CD1c-positive myeloid dendritic cell (primary cell): Measurements from ENCODE around the gene ATP6V0E1.
"Not testable (repeated sequence)": the region's sequence is repeated elsewhere in the genome, so short reads cannot be mapped to it uniquely, and the experiment has no call there.

Experiments
- DNase-seq: peaks from one replicate; pipeline ENCODE4 v3.0.0-alpha.2; 2016; ENCODE audit errors: extremely low spot score

The ATP6V0E1 gene

DNA sequence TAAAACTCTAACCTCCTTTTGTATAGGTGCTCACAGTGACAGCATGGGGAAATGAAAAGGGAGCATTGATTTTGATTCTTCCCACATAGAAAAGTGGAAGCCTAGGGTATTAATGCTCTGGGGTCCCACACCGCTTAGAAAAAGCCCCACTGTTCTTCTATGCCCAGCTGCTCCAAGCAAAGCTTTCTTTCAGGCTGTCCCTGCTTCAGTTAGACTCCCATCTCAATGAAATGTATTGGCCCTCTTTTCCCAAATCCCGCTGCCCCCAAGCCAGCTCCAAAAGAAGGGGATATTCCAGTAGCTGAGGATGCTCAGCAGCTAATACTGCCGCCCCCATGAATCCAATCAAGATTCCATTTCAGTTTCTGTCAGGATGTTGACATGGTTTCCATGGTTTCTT, 55.6 kb downstream of the ATP6V0E1 start:
- no peak for DNase-seq

DNA sequence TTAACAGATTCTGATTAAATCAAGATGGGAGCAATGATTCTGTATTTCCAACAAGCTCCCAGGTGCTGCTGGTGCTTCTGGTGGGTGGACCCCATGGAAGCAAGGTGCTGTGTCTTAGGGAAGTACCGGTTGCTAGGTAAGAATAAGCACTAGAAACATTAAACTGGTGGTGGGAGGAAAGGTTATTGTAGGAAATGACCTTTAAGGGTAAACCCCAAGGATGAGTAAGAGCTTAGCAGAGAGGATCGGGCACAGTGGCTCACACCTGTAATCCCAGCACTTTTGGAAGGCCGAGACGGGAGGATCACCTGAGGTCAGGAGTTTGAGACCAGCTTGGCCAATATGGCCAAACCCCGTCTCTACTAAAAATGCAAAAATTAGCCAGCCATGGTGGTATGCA, 56.4 kb downstream of the ATP6V0E1 start:
- DNase-seq: no peak

DNA sequence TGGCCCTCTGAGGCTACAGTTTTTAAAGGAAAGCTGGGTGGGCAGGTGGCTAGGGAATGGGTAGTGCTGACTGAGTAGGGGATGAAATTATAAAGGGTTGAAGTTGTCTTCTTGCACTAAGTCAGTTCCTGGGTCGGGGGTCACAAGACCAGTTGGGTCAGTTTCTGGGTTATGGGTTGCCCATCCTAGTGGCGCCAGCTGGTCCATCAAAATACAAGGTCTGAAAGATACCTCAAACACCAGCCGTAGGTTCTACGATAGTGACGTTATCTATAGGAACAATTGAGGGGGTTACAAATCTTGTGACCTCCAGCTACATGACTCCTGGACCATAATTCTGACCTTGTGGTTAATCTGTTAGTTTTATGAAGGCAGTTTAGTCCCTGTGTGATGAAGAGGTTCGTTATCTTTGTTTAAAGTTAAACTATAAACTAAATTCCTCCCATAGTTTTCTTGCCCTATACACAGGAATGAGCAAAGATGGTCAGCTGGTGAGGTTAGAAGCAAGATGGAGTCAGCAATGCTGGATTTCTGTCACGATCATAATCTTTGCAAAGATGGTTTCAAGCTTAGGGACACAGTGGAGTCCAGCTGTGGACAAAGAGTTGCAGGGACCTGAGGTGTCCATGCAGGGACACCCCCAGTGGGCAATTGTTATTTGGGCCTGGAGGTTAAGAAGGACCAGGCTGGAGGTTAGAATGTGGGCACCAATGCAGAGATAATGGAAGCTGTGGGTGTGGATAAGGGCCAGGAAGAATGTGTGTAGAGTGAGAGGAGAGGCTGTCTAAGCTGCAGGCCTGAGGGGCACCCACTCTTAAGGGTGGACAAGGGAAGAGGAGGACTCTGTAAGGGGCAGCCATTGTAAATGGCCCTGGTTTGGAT, 58.6 kb downstream of the ATP6V0E1 start:
- DNase-seq: no peak

DNA sequence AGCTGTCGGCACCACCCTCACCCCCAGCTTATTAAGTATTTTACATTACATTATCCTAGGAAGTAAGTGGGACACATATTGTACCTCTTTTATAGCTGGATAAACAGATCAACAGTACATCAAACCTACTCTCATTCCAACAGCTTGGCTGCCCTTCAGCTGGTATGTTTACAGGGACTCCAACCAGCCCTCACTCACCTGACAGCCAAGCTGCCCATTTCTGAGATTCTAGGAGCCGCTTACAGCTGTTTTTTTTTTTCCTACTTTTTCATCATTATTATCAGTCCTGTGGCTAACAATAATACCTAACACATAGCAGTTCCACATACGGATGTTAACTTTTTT, 59.2 kb downstream of the ATP6V0E1 start:
- DNase-seq: no peak

DNA sequence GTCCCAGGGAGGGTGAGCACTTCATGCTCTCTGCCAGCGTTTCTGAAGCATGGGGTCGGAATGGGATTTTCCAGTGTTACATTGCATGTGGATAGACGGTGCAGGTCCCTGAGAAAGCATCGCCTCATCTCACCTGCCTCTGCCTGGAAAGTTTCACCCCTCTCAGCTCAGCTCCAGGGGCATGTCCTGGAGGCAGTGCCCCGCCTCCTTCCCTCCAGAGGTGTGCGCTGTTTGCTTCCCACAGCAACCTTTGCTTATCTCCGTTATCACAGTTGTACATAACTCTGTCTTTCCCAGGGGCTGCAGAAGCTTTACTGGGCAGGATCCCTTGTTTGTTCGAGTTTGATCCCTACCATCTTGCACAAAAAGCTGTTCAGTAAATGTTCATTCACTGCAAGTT, 61.9 kb downstream of the ATP6V0E1 start:
- DNase-seq: no peak

DNA sequence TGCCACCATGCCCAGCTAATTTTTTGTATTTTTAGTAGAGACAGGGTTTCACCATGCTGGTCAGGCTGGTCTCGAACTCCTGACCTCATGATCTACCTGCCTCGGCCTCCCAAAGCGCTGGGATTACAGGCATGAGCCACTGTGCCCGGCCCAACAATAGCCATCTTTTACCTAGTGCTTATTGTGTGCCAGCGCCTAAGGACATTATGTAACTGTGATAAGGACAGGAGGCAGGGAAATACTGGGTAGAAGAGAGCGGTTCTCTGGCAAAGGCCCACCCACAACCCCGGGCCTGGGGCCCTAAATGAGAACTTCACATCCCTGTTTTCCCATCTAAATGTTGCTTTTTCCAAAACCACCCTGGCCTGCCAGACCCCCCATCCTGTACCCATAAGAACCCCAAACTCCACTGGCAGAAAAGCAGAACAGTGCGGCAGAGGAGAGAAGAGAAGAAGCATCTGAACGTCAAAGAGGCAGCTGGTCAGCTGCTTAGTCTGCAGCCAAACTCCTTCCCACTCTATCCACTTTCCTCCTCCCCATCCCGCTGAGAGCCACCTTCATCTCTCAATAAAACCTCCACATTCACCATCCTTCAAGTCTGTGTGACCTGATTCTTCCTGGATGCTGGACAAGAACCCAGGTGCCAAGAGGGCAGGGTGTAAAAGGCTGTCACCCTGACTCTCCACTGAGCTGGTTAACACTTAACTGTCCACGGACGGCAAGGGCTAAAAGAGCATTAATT, 63.7 kb downstream of the ATP6V0E1 start:
- not testable (repeated sequence) for DNase-seq

DNA sequence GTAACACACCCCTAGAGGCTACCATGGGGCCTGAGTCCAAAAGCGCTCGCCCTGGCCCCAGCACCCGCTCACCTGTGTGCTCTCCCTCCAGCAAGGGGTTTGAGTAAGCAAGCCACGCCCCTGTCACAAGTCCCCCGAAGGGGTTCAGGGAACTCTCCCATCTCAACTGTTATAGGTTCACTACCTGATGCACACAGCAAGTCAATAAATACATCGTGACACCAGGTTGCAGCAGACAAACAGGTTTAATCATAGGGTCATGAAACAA, 64.2 kb downstream of the ATP6V0E1 start:
- no peak for DNase-seq

DNA sequence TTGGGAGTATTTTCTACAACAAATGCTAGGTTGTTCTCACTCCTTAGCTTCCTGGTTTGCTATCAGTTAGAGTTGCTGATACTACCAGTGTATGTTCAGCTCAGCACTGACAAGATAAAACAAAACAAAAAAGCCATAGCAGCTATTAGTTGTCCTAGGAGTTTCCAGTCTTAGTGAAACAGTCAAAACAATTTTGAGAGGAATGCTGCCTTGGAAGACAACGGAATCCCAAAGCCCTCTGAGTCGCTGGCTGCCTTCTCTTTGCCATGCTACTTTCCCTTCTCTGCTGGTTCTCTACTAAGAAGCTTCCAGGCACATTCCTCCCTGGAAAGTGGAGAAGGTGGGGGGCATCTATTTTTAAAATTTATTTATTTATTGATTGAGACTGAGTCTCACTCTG, 67.2 kb downstream of the ATP6V0E1 start:
- DNase-seq: no peak

DNA sequence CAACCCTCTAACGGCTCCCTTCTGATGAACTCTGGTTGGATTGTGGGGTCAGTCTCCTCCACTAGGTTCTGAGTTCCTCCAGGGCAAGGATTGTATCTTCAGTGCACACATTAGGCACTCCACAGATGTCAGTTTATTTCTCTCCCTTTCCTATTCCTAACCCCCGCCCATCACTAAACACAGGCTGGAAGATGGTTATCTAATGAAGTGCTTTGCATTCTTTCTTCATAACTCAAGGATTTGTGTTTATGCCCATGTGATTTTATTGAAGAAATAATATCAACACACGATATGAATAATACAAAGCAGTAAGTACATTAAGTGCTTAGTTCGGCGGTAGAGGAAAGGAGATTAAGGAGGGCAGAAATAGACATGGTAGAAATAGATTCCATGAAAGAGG, 68.2 kb downstream of the ATP6V0E1 start:
- DNase-seq: no peak

DNA sequence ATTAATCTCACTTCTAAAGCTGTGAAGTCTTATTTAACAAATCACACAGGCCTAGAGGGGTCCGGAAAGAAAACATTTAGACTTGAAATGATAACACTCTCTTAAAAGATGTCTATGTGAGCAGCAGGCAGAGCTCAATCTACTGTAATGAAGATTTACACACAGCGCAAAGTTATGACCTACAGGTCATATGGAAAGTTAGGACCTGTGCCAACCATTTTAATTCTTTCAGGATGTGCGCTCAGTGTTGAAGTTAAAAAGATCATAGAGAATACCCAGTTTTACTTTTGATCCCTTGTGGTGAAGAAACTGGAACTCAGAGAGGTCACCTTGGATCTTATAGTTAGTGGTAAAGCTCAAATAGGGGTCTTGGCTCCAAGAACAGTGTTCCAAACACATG, 69.5 kb downstream of the ATP6V0E1 start:
- DNase-seq: no peak

DNA sequence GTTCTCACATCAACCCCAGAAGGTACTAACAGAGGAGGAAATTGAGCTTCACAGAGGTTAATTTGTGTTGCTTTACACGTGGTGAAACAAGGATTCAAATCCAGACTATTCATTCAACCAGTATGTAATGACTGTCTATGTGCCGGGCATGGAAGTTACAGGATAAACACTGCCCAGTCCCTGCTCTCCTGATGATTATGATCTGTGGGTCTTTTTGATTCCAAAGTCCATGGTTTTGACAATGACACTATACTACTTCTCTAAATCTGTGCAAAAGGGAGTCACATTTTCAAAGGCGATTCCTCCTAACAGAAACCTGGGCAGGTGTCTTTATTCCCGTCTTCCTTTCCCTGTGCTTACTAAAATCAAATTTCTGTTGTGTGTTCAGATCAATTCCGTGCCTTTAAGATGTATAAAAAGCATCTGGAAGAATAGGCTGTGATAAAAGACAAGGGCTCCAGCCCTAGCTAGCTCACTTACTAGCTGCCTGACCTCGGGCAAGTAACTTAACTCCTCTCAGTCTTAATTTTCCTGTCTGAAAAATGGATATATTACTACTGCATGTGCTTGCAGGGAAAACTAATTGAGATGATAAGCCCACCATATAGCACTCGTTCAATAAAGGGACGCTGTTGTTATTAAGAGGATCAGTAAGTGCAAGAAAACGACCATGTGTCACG, 71.6 kb downstream of the ATP6V0E1 start:
- no peak for DNase-seq

DNA sequence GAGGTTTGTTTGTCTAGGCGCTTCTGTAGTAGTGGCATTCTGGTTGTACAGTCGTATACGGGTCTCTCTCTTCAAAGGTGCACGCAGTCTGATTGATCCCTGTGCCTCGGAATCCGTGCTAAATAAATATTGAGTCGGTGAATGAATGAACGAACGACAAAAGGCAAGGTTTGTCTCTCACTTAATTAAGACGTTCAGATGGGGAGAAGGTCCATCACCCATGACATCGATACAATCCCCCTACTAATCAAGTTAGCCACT, 72.1 kb downstream of the ATP6V0E1 start:
- no peak for DNase-seq

DNA sequence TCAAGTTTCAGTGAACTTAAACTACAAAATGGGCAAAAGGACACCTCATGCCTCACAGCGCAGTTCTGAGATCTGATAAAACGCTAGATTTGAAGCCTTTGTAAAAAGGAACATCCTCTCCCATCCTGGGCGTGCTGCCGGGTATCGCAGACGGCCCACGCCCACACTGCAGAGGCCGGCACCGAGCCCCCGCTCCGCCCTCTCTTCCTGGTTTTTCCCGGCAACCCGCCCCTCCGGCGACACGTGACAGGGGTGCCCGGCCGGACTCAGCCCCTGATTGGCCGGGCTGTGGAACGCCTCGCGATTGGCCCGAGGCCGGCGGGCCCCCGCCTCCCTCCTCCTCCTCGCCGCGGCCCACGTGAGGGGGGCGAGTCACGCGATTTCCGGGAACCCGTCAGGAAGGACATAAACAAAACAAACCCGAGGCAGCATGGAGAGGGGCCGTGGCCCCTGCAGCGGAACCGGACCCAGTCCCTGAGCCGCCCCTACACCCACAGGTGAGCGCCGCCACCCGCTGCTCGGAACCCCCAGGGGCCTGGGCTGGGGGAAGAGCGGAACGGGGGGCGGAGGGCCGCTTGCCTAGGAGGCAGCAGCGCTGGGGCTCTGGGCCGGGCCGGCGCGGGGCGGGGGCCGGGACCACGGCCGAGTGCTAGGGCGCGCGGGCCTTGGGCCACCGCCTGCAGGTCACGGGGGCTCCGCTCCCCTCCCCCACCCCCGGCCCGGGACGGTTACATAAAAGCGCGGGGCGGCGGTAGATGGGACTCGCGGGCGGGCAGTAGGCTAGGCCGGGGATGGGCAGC, 72.6 kb downstream of the ATP6V0E1 start, which contains the start of gene CREBRF:
TSS of gene CREBRF (plus strand) at position 370 of the 800 bp plus-strand sequence. CDS start 24,424 bp downstream, outside the sequence.
- DNase-seq: peak; percentile 99

DNA sequence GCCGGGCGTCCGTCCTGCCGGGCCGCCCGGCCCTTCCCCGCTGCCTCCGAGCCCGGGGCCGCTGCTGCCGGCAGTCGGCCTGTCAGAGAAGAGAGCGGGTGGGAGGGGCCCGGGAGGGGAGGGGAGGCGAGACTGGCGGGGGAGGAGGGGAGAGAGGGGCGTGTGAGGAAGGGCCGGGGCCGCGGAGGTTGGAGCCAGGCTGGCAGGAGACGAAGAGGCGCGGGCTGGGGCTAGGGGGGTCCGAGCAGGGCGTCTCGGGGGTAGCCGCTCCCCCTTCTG, 73.2 kb downstream of the ATP6V0E1 start:
- DNase-seq: no peak

DNA sequence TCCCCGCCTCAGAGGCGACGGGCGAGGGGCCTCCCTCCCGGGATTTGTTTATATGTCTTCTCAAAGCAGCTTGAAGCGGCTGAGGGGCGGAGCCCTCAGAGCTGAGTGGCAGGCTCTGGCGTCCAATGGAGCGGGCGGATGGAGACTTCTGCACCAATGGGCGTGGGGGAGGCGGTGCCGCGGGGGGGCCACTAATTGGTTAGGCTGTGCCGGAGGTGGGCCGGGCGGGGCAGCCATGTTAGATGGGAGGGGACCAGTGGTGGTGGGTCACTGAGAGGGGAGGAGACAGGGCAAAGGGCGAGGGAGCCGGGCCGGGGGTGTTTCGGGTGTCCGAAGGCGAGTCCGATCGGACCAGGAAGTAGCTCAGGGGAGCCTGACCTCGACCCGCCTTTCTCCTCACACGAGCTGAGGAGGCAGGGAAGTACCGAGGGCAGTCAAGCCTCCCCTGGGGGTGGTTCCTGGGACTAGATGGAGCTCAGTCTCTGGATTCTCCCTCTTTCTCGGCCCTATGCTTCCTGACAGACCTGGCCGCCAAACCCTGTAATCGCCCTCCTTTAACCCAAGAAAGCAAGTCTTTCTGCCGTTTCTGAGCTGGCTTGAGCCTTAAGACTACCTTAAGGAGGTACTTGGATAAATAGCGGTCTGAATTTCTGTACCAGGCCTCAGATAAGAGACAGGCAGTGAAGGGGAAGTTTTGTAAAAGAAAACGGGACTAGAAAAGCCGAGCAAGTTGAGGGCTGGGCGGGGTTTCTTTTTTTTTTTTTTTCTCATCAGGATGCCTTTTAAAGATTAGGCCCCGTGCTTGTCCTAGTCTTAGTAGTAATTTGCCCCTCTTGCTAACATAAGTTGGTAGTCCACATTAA, 73.7 kb downstream of the ATP6V0E1 start:
- peak; percentile 99 for DNase-seq

DNA sequence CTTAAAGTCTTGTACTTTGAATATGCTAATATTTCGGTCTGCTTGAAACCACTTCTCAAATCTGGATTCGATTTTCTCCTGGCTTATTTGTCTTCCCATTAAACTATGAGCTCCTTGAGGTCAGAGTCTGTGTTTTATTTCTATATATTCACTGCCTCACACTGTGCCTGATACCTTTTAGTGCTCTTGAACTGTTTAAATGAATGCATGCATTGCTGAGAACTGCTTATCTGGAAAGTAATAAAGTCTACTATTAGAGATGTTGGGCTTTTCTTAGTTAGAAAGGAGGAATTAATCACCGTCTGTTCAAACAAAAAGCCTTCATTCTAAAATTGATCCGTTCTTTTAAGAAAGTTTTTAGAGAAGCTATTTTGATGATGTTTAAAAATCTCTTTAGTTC, 78.6 kb downstream of the ATP6V0E1 start:
- DNase-seq: no peak

DNA sequence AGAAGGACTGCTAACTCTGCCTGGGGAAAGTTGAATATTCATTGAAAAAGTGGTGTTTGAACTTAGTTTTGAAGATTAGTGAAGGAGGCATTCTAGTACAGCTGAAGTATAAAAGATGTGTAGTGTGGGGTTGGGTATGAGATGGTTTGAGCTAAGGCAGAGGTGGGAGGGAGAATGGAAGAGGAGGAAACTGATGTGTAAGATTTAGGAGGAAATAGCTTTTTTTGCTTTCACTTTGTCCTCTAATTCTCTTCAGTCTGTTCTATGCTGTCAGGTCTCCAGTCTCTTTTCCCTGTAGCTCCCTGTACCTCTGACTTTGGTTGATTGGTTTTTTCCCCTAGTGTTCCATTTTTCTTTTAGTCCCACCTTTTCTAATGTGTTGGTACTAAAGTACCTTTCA, 81.6 kb downstream of the ATP6V0E1 start:
- DNase-seq: no peak

DNA sequence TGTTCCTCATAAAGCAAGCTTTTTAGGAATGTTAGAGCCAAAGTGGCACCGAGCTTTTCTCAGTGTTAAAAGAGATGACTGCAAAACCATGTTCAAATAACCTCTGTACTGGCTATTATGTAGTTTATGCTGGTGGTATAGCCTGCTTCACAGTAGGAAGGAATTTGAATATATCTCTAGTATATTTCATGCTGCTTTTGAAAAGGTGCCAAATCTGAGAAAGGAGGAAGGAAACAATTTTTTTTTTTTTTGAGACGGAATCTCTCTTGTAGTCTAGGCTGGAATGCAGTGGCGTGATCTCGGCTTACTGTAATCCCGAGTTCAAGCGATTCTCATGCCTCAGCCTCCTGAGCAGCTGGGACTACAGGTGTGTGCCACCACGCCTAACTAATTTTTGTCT, 86.1 kb downstream of the ATP6V0E1 start:
- DNase-seq: peak; percentile 23

DNA sequence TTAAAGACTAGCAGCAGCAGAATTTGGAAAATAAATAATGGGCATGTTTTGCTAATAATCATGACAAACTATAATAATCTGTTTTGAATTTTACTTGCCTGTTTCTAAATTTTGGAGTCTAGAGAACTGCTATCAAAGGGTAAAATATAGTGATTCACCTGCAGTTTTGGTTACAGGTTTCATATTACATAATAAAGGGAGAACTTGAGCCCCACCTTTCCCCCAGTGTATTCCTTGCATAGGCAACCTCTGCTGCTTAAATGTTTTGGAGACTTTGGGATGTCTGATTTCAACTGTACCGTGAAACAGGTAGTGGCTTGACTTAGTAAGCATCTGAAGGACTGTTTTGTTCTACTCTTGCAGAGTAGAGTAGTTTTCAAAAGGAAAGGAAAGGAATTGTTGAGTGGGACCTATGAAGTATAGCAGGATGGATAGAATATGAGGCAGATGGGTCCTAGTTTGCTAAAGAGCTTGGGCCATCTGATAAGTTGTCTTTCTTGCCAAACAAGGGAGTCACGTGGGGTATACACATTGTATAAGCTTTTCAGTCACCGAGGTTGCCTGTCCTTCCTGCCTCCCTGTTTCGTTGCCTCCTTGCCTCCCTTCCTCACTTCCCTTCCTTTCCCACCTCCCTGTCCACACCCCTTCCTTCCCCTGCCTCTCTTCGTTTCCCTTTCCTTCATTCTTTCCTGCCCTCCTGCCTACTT, 91.7 kb downstream of the ATP6V0E1 start:
- no peak for DNase-seq

DNA sequence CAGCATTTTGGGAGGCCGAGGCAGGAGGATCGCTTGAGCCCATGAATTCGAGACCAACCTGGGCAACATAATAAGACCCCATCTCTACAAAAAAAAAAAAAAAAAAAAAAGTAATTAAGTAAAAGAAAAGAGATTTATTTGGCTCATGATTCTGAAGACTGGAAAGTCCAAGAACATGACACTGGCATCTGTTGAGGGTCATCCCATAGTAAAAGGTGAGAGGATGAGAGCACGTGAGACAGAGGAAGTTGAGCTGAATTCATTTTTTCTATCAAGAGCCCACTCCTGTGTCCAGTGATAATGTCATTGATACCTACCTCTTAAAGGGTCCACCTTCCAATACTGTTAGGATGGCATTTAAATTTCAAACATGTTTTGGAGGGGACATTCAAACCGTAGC, 92.4 kb downstream of the ATP6V0E1 start:
- no peak for DNase-seq

DNA sequence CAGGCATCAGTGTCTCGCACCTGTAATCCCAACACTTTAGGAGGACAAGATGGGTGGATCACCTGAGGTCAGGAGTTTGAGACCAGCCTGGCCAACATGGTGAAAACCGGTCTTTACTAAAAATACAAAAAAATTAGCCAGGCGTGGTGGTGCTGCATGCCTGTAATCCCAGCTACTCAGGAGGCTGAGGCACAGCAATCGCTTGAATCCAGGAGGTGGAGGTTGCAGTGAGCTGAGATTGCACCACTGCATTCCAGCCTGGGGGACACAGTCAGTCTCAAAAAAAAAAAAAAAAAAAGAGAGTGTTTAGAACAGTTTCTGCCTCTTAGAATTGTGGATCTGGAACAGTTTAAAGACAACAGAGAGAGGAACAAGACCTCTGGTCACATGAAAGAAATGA, 92.9 kb downstream of the ATP6V0E1 start:
- DNase-seq: not testable (repeated sequence)
